Hepatocyte (in vitro differentiated cells): ENCODE data around the gene DIP2C.

Source experiments
- CTCF ChIP-seq: fragments of 200-600 bp; sonication (generic); IDR thresholded peaks from 2 replicates; pipeline ENCODE4 v1.5.1; 2016; ENCODE audit warnings: antibody characterized with exemption, mild to moderate bottlenecking; ENCODE audit not compliant: poor library complexity
- EZH2 ChIP-seq: fragments of 200-600 bp; sonication (generic); IDR thresholded peaks from 2 replicates; pipeline ENCODE4 v1.6.1; 2016; ENCODE audit warnings: antibody characterized with exemption, mild to moderate bottlenecking, borderline replicate concordance

- TF ChIP-seq CTCF (no peak), EZH2 (no peak)
Observed at GRCh38 chr10:459743-460142, 229.7 kb downstream of the DIP2C start.
